Stimulated activated naive CD4-positive, alpha-beta T cell (primary cell): ENCODE results near the gene MAGI2.

Source experiments
- DNase-seq, 6 experiments: peaks; one replicate each; lab custom pipeline; 2025; lab: John Stamatoyannopoulos, UW

MAGI2 gene

DNA sequence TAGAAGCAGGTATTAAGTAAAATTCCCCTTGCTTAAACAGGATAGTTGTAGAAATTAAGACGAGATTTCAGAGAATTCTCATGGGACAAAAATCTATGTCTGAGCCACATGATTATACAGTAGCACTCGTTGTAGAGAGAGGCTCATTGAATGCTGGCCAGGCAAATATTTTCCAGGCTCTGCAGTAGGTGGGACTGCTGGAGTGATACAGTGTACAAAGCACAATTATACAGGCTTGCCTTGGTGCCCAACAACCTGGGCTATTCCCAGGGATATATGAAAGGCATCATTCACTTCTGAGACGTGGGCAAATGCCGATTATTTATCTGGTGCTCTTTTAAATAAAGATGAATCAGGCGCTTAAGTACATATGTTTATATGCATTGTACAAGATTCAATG is 1274.3 kb downstream of the MAGI2 start:
- no peak for DNase-seq

DNA sequence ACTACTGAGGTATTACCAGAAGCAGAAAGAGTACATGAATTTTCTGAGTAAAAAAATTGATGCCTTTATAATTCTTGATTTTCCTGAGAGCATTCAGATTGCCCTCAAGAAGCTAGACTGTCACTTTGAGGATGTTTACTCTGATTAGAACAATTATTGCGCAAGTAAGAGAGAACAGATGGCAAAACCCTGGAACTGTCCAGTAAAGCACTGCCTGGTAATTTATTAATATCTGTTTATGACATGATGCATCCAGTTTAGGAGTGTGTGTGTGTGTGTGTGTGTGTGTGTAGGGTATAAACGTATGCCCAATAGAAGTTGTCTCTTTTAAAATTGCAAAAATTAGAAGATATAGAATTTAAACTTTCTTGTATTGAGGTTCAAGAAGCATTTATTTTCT is 1275.1 kb downstream of the MAGI2 start:
- DNase-seq, result no peak

DNA sequence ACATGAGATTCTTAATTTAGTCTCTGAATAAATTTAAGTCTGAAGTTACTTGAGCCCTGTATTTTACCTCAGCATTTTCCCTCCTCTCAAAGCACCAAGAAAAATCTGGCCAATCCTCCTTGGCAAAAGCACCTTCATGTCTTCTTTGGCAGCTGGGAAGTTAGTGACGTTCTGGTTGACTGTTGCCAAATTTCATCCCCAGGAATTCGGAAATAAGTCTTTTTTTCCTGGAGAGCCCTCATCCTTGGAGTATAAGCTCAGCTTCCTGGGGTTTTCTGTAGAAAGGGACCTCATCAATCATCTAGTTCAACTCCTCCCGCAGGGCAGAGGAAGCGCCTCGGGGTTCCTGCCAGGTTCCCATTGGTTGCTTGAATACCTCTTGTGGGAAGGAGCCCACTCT is 1277.3 kb downstream of the MAGI2 start:
- DNase-seq, result no peak

DNA sequence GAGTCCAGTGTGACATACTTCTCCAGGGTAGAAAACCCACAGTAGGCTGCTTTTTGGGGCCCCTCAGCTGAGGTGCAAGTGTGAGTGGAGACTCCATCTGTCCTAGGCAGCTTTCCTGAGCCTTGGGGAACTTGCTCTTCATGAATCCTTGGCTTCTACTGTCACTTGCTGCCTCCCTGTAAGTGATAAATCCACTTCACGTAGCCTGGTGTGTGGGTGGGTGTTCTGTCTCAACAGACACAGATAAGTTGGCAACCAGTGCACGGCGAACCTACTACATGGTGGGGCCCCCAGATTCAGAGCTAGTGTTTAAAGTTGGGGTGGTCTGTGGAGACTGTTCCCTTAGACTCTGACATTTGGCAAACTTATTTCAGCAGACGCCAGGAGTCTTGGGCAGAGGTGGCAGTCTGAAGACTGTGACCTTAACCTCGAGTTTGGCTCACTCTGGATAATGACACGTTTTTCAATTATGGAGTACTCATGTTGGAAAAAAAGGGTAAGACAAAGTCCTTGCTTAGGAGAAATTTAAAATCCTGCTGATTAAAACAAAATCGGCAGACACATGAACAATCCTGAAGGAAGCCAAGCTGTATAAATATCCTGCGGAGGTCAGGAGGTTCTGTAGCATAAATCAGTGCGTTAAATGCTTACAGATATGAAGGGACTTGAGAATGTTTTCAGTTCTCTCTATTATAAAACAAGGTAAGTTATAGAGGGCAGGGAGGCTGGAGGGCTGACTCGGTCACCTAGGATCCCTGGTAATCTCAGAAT is 1278.0 kb downstream of the MAGI2 start:
- DNase-seq, result no peak

DNA sequence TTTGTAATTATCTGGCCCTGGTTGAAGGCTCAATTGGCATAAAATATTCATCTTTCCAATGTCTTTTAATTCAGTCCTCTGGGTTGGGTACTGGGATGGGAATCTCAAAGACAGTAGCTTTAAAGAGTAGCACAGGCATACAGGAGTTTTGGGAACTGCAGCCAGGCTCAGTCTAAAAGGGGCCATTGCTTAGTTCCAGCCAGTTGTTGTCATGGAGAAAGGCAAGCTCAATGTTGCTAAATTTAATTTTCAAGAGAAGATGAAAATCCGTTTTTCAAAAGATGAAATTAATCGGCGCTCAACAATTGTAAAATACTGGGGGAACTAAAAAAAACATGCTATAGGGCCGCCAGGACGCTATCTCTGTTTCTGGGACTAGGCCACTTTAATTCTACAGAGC is 1279.8 kb downstream of the MAGI2 start:
- DNase-seq, result no peak

DNA sequence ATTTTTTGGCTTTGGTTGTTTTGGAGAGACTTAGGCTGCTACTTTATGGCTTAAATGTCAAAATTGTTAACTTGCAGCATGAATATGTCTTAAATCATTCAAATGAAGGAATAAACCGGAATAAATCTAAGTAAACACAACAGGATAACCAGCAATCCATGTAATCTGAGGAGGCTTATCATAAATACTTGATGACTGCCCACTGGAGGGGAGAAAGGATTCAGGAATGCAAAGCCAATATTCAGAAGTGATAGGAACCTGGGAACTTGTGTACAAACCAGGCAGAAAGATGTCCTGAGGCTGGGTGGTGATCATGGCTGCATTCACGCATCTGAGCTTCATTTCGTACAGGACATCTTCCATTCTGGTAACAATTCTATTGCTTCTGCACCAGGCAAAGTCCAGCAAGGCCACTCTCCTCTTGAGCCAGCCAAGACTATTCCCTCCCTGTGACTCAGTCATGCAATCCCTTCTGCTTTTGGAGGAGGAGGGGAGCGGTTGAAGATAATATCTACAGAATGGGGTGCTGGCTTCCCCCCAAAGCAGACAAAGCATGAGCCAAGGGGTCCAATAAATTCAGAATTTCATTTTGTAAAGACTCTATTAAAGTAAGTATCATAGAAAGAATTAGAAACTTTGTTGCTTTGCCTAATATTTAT is 1280.4 kb downstream of the MAGI2 start:
- DNase-seq, result no peak

DNA sequence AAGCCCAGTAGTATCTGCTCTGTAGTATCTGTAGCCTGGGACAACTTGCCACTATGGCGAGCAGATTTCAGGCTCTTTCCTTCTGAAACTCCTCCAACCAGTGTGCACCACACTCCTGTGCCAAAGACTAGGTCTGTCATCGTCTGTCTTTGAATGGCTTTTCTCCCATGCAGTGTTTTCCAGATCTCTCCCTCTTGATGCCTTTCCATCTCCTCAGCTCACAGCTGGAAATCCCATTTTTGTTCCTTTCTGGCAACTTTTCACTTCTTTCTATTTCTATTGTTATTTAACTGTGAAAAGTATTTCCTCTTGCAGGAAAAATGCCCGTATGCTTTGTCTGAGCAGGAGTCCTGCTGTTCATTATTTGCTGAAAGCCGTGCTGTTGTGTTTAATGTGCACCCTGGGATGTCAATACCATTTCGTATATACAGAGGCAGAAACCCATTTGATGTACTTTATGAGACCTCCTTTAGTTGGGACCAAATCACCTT is 1281.2 kb downstream of the MAGI2 start:
- no peak for DNase-seq

DNA sequence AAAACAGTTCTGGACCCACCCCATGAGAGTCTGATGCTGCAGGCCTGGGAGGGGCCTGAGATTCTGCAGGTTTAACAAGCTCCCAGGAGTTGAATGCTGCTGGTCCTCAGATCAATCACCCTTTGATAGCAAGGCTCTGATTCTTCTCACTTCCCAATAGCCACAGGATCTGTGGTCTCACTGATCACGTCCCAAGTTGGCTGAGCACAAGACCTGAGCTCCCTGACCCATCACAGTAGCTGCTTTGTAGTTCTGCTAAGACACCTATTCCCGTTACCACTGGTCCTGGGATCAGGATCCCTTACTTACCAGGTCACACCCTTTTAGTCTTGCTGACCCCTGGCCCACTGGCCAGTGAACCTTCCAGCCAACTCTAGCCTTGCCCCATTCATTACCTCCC is 1282.1 kb downstream of the MAGI2 start:
- no peak for DNase-seq

DNA sequence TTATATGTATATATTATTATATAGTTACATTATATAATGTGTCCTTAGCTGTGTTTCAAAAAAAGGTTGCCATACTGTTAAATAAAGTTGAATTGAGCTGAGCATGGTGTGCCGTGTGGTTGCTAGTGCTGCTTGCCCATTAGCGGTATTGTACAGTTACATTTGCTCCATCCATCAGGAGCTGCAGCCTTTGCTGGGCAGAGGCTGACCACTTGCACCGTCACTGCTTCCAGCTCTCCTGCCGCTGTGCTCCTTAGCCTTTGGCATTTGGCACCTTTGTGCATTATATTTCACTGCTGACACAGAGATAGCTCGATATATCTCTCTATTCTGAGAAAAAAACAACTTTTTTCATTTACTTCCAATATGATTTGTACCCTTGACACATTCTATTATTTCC is 1282.7 kb downstream of the MAGI2 start:
- DNase-seq, result no peak

DNA sequence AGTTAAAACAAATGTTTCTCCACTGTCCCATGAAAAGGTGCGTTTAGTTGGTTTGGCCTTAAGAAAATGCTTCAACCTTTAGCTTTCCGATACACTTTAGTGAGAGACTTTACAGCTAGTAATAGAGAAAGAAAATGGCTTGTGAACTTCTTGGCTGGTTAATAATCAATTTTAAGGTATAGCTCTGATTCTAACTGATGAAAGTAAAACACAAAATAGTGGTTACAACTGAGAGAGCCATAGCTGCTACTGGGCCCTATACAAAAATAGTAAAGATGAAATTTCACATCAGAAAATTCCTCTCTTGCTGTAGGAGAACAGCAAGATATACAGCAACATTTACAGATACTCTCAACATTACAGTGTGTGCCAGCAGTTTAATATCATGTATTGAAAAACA is 1283.5 kb downstream of the MAGI2 start:
- DNase-seq, result no peak

DNA sequence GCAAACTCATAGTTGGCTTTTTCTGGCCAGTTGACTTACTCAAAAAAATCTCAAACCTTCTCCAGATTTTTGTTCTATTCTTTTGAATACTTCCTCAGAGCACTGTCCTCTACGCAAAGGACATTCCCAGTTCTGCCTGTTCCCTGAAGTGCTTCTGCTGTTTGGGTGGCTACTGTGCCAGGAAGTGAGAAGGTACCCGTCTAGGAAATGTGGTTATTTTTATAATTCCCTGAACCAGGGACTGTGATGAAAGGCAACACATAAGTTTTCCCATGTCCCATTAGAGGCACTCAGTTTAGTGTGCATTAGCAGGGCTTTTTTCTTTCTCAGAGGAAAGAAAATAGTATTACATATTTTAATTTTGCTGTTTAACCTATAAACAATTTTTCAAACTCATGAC is 1284.6 kb downstream of the MAGI2 start:
- DNase-seq, result no peak

DNA sequence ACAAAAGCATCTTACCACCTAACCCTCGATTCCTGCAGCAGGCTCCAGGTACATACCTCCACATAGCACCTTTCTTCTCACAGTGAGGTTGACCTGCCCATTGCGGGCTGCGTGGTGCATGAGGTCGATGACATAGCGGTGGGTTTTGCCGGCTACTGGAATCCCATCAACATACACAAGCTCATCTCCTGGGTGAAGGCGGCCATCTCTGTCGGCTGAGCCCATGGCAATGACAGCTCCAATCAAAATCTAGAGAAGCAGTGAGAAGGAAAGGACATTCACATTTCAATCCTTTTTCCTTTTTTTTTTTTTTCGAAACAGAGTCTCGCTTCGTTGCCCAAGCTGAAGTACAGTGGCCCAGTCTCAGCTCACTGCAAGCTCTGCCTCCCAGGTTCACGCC is 1285.6 kb downstream of the MAGI2 start:
- DNase-seq, result no peak

DNA sequence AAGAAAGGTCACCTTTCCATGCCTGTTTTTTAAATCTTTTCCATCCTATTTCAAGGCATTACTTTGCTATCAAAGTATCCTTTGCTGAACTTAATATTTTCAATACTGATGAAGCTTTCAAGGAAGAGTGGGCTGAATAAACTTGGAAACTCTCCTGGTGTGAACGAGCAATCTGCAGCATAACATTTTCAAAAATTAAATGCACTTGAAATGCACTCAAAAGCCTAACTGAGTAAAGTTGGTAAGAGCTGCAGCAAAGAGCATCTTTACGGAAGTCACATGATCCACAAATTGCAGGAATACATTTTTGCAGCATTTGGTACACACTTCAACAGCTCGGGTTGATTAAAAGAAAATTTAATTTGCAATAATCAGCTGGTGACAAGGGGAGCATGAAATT is 1287.6 kb downstream of the MAGI2 start:
- no peak for DNase-seq

DNA sequence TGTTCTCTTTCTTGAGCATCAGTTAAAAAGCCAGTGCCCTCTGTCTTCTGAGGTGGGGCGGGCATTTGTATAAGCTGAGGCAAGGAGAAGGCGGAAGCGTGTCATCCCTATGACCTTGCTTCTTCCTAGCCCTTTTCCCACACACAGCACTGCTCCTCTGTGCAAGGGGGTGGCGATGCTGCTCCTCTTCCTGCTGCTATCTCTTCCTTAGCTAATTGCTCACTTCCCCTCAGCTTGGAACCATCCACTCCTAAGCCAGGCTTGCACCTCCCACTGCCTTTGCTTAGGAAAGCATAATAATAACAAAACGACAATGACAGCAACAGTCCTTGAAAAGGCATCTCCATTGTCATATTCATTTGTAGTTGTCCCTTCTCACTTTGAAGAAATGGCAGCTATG is 1288.0 kb downstream of the MAGI2 start:
- no peak for DNase-seq

DNA sequence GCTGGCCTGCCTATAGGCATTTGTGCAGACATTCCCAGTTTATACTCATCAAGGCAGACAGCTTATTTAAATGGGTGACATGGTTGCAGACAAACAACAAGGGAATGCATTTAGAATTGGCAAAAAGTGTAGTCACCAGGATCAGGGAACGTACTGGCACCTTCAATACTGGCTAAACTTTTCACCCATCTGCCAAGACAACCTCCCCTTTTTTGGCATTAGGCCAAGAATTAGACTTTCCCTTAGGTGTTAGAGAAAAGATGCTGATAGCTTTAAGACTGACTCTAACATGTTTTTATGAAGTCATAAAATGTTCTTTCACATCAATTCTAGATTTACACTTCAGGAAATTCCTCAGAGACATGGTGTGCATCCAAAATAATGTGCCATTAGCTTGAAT is 1289.0 kb downstream of the MAGI2 start:
- DNase-seq, result no peak

DNA sequence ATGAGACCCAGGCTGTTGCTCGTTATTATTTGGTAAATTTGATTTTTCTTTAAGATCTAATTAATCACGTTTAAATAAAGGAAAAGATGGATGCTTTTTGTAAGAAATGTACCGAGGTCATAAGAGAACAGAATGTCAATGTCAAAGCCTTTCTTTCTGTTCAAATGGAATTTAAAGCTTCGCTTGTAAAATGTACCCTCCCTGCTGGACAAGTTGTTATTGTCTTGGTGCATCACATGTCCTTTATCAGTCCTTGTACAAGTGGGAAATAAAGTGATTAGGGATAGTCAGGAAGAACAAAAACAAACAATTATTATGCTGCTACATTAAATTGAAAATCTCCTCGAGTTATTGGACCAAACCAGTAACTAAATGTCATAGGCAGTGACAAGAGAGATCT is 1291.7 kb downstream of the MAGI2 start:
- no peak for DNase-seq

DNA sequence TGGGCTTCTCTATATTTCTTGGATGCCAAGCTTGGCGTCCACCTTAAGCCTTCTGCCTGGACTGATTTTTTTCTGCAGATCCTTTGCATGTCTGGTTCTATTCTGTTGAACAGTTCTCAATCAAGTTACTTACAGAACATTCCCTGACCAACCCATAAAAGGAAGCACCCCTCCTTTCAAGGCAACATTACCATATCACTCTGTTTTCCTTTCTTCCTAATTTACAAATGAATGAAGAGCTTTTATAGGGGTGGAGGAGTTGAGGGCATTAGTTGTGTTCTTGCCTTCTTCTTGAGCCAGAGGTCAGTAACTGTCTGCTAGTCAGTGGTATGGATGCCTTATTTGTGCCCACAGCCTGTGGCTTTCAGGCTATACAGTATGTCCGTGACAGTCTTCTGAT is 1293.9 kb downstream of the MAGI2 start:
- no peak for DNase-seq

DNA sequence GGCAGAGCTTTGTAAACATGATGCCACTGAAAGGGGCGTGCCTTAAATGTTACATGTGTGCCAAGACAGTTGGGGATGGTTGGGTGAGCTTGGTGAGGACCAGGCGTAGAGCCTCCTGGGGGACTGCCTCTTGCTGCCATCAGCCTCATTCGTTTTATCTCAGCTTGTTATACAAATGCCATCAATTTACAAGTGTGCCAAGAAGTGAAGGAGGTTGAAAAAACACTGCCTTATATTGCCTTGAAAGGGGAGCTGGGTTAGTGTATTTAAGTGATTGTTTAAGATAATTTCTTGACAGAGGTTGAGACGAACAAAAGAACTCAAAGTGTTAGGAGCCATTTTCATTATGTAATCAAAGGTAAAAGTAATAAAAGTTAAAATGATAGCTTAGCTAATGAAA is 1300.2 kb downstream of the MAGI2 start:
- DNase-seq, result no peak

DNA sequence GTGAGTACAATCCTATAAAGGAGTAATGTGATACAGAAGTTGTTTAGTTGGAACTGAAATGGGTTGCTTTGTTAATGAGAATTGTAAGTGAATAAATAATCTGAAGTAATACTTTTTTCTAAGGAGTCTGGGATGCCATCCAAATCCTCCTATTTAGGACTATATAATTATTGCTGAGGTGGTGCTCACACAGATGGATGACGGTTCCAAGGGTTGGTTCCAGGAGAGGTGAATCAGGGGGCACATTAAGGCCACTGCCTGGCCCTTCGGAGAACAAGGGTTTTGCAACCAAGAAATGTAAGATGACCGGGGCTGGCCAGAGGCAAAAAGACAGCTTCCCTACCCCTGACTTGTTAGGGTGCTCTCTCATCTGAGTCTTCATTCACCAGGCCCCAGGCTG is 1302.2 kb downstream of the MAGI2 start:
- no peak for DNase-seq

DNA sequence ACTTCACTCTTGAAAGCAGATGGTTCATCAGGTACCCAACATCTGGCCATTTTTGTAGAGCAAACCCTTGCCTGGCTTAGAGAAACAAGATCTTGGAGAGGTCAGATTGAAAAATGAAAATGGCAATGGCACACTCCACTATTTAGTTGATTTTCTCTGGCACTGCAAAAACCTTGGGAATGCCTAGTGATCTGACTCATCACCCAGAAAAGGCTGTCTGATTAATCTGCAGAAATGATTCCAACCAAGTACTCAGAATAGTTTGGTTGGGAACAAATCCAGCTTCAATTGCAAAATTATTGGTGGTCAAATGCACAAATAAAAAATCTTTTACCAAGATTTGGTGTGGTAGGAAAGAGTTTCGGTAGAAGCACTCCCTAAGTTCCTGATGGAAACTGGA is 1303.7 kb downstream of the MAGI2 start:
- DNase-seq, result no peak

DNA sequence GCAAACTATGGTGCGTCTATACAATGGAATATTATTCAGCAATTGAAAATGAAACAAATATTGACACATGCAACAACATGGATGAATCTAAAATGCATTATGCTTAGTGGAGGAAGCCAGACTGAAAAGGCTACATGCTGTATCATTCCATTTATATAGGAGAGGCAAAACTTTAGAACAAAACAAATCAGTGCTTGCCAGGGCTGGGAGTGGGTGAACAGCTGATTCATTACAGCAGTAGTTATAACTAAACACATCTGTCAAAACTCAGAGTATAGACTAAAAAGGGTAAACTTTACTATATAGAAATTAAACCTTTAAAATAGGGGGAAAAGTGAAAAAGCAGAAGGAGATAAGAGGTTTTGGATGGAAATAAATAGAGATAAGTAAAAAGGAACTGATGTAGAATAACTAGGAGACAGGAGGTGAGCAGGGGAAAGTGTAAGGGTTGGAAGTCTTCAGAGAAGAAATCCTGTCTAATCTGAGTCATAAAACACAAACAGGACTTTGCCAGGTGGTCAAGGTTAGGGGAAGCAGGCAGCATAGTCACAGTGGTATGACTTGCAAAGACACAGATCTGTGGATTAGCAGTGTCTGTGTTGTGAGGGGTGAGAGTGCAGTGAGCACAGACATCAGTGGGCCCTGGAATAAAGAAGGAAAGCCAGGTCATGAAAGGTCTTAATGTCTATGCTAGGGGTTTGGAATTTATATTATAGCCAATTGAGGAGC is 1305.1 kb downstream of the MAGI2 start:
- no peak for DNase-seq

DNA sequence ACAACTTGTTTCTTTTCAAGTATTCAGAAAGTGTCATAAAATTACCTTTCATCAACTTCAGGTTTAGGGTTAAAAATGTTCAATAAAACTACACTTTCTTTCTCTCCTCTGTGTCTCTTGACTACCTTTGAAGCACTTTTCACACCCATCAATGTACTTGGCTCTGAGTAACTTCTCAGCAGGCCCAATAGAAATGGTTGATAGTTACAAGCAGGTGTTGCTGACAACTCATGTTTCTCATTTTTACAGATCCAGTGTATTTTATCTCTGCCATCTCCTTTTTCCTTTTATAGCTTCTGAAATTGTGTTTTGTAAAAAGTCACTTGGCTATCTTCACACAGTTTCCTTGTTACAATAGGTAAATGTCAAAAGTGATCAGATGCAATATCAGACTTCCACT is 1306.9 kb downstream of the MAGI2 start:
- DNase-seq, result no peak

DNA sequence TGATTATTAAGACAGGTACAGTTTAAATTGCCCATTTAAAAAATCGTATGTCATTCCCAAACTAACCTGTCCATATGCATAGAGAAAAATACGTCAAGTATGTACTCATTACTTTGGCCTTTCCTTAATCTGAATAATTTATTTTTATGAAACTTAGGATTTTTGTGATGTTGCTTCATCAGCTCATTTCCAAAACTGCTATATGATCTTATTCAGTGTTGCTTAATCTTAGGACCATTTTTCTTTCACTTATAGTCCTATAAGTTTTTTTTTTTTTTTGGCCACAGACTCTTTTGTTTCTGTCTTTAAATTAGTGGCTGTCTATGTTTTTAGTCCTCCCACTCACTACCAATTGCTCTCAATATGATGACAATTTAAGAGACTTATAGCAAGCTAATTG is 1309.8 kb downstream of the MAGI2 start:
- DNase-seq, result no peak
